Epithelial cell of proximal tubule (primary cell): ENCODE data around the gene EXOSC5. TPM values are rescaled to one million over a fixed set of nuclear protein-coding genes. Genes with fewer than 3 reads are reported as not detected.

Source experiments
- DNase-seq: peaks from one replicate; pipeline ENCODE4 v3.0.0-alpha.2; 2011; ENCODE audit warnings: low read depth
- H3K4me3 ChIP-seq: 2 replicates; pipeline ENCODE4 v1.5.1; 2011; ENCODE audit warnings: low read depth, mild to moderate bottlenecking, low read length
- CTCF ChIP-seq: conservative IDR thresholded peaks from 2 replicates; pipeline ENCODE4 v1.5.1; 2012; ENCODE audit warnings: low read depth, mild to moderate bottlenecking, low read length
- total RNA-seq: library from RNA; depleted of rRNA; stranded (reverse); fragments of >200 nt; gene quantifications from 2 replicates; pipeline ENCODE4 v1.2.3, GENCODE V29; 2015

Gene EXOSC5
- total RNA-seq, 1 donor from 2014 or later, result 23.7 TPM

- TF ChIP-seq CTCF, result no peak
- H3K4me3 ChIP-seq, result no peak overlapping the region
- no peak for DNase-seq
These were observed 28.3 kb upstream of the EXOSC5 start for GRCh38 chr19:41425174-41426115.

- no peak for TF ChIP-seq CTCF
- no peak for DNase-seq
- no peak overlapping the region for H3K4me3 ChIP-seq
These were observed 27.4 kb upstream of the EXOSC5 start for GRCh38 chr19:41424335-41425173.

GRCh38 chr19:41422955-41423354 is 25.8 kb upstream of the EXOSC5 start:
- no peak for TF ChIP-seq CTCF
- no peak overlapping the region for H3K4me3 ChIP-seq
- no peak for DNase-seq

DNA sequence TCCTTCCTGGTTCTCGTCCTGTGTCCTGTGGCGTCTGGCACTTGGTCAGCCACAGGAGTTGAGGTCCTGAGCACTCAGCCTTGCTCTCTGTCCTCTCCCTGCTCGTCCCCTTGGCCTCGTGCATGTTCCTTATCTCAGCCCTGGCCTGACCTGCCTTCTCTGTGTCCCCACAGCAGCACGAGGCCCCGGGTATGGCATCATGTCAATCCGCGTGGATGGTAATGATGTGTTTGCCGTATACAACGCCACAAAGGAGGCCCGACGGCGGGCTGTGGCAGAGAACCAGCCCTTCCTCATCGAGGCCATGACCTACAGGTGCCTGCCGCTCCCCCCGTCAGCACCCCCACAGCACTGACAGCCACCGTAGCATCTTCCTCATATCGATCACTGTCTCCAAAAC is 25.3 kb upstream of the EXOSC5 start:
- TF ChIP-seq CTCF, result no peak
- H3K4me3 ChIP-seq, result no peak overlapping the region
- DNase-seq, result no peak

DNA sequence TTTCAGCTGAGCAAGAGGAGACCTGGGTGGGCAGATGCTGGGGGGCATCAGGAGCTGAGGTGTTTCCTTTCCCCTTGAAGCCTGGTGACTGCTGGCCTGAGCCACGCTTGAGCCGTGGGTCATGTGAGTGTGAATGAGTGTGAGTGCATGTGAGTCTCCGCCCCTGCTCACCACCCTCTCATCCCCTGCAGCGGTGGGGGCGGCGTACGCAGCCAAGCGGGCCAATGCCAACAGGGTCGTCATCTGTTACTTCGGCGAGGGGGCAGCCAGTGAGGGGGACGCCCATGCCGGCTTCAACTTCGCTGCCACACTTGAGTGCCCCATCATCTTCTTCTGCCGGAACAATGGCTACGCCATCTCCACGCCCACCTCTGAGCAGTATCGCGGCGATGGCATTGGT is 24.8 kb upstream of the EXOSC5 start:
- TF ChIP-seq CTCF, result no peak
- no peak overlapping the region for H3K4me3 ChIP-seq
- DNase-seq, result no peak

- H3K4me3 ChIP-seq, result no peak overlapping the region
- DNase-seq, result no peak
- TF ChIP-seq CTCF, result no peak
These were observed 24.2 kb upstream of the EXOSC5 start for GRCh38 chr19:41421314-41421713.
